Stimulated activated CD4-positive, alpha-beta T cell treated with anti-CD3 and anti-CD28 coated beads, Interleukin-4, amount 100 ng/mL, for 48 hours (primary cell): Measurements from ENCODE around the gene ARID5A.

Experiments used
- DNase-seq, 2 donors: peaks; one replicate each; pipeline ENCODE4 v3.0.0-alpha.2; 2020; ENCODE audit warnings: low read depth in 2 of 2

Gene ARID5A

DNA sequence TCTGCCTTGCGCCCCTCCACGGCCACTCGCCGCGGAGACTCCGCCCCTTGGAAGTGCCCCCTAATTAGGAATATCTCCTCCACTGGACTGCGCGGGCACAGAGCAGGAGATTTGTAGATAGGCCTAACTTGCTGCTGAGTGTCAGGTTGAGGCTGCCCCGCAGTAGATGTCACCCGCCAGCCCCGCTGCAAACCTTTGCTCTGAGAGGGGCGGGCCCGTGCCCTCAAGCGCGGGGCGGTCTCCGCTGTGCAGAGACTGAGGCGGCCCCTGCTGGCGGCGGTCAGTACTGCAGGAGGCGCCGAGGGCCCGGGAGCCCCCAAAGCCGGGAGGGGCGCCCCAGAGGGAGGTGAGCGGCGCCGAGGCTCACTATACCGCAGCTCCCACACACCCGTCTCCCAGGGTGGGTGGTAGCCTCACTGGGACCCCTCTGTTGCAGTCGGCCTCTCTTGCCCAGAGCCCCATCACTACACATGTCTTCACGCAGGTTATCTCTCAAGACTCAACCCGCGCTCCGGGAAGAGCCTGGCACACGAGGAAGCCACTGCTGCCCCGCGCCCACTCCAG is 28.5 kb upstream of the ARID5A start:
- DNase-seq, result peak; percentile 81 to 95

DNA sequence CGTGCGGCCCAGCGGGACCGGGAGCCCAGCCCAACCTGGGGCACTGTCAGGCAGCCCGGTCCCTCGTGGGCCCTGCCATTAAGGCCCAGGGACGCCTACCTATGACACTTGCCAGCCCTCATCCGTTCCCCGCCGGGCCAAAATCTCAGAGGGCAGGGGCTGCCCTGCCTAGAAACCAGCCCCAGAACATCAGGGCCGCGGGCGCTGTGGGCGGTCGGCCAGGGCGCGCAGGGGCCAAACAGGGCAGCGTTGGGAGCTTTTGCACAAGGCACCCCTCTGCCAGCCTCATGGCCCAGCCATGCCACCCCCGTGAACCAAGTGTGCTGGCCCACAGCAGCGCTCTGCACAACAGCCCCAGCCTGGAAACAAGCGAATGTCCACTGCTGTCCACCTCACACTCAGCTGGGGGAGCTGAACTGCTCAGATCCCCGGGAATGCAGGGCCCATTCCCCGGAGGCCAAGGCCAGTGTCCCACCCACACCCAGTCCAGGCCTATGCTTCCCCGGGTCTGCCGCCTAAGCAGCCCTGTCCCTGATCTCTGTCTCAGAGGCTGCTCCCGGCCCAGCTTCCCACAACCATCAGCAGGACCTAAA is 27.9 kb upstream of the ARID5A start:
- no peak for DNase-seq

DNA sequence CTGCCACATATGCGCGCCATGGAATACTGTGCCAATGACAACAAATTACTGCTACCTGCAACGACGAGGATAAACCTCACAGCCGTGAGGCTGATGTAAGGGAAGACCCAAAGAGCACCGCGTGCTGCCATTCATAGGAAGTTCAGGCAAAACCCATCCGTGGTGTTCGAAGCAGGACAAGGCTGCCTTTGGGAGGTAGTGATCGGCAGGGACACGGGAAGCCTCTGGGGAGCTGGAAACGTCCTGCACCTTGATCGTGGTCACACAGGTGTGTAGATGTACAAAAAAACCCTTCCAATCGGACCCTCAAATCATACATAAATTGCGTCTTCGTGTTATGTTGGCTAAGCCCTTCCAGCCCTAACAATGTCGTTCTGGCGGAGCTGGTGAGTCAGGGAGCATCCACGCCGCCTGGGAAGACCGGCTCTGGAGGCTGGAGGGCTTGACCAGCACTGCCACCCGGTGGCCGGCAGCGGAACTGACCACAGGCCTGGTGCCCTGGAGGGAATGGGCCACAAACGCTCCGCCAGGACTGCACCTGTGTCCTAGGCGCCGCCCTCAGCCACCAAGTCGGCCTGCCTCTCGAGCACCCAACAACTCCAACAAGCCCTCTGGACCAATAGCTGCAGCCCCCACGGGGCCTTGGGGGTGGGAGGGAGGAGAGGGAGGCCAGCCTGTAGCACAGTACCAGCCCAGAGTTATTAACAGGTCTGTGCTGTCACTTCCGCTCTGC is 27.3 kb upstream of the ARID5A start:
- peak; percentile 65 to 79 for DNase-seq

DNA sequence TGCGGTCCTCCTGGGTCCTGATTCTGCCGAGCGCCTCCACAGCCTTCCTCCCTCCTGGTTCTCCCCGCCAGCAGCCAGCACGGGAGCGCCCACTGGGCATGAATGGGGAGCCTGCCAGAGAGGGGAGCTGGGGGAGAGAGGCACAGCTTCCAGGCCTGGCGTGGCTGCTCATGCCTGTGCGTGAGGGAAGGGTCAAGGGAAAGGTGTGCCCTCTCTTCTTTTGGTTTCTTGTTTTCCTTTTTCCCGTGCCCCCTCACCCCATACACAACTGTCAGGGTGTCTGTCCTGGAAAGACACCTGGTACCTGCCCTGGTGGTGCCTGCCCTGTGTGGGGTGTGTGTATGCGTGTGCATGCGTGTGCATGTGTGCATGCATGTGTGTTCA is 26.7 kb upstream of the ARID5A start:
- no peak for DNase-seq

DNA sequence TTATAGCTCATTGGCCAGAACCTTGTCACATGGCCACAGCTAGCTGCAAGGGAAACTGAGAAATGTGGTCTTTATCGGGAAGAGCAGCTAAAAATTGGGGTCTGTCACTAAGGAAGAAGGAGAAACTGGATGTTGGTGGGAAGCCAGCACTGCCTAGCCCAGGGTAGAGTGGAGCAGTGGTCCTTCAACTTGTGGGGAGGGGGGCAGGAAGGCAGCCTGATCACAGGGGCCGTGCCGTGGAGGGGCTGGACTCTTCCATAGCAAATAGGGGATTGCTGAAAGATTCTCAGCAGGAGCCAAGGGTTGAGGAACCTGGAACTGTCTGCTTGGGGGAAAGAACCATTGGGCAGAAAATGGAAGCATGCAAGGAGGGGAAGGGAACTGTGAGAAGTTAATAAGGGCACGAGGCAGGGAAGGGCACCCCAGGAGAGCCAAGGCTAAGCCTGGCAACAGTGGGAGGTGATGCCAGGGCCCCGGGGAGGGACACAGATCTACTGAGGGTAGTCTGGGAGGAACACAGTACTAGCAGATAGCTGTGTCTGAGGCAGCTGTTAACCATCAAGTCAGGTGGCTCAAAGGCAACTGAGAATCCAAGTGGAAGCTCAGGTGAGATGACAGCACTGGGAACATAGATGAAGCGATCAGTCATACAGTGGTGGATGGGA is 25.5 kb upstream of the ARID5A start:
- no peak for DNase-seq

DNA sequence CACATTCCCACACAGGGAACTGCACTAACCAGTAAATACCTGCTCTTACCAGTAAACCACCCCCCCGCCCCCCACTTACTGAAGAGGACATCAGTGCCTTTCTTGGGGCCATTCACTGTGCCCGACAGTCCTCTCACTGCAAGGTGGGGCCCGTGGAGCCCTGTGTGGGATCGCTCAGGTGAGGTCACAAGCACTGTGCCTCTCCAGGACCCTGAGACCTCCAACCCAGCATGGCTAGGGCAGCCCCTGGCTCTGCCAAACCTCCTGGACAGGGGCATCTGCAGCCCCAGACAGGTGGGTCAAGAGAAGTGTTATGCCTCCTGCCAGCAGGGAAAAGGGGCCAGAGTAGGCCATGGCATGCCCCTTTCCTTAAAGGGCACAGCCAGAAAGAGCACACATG is 24.7 kb upstream of the ARID5A start:
- DNase-seq, result no peak

DNA sequence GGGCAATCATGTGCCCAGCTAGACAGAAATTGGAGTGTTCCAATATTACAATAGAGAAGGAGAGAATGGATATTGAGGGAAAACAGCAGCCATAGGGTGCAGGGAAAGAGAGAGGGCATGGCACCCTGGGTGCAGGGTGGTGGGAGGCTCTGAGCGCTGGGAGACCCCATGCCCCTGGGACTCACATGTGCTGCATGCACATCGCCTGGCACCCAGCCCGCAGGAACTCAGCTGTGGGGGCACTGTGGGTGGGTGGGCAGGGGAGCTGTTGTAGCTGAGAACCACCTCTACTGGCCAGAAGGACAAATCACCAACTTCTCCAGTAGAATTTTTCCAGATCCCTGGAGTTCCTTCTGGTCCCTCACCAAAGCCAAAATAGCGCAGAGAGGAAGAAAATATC is 24.2 kb upstream of the ARID5A start:
- no peak for DNase-seq

DNA sequence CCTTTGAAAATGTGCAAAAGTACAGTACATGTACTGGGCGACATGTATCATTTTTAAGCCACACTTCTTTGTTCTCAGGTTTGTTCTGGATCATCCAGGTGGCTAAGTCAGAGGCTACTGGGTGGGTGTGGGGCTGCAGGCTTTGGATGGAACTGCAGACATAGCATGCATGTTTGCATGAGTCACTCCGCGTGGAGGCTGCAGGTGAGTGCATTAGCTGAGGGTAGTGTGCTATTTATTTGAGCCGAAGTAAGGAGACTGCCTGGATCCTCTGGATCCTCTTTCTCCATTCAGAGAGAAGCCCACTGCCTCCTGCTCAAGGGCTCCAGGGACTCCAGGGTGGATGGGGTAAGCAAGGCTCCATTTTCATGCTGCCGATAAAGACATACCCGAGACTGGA is 22.0 kb upstream of the ARID5A start:
- no peak for DNase-seq

DNA sequence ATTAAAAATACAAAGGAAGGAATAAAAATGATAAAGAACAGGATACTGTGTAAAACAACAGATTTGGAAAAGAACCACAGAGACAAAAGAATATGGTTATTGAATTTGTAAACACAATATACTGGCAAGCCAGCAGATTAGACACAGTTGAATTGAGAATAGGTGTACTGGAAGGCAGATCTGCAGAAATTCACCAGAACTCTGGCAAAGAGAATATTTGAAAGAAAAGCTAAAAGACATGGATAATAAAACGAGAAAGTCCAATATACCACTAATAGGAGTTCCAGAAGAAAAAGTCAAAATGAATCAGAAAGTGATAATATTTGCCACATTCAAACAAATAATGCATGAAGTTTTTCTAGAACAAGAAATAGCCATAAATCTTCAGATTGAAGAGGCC is 19.5 kb upstream of the ARID5A start:
- no peak for DNase-seq

DNA sequence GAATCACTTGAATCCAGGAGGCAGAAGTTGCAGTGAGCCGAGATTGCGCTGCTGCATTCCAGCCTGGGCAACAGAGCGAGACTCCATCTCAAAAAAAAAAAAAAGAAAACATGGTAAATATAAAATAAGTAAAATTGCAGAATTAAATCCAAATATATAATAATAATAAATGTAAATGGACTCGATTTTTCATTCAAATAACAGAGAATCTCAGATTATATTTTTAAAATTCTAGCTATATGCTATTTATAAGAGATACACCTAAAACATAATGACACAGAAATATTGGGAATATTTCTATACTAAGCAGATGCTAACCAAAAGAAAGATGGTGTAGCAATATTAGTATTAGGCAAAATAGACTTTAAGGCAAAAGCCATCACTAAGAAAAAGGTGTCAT is 16.3 kb upstream of the ARID5A start:
- no peak for DNase-seq

DNA sequence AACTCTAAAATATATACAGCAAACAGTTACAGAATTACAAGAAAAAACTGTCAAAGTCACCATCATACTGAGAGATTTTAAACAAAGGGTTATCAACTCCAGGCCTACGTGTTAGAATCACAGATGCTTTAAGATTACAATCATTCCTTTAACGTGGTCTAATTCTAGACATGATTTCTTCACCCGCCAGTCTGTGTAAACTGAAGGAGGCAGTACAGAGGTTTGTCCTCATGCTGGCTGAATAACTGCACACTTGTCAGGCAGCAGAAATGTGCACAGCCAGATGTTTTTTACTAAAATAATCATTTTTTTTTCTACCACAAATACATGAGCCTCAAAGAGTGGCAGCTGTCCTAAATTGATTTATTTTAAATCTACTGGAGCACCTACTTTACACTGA is 15.9 kb upstream of the ARID5A start:
- no peak for DNase-seq

DNA sequence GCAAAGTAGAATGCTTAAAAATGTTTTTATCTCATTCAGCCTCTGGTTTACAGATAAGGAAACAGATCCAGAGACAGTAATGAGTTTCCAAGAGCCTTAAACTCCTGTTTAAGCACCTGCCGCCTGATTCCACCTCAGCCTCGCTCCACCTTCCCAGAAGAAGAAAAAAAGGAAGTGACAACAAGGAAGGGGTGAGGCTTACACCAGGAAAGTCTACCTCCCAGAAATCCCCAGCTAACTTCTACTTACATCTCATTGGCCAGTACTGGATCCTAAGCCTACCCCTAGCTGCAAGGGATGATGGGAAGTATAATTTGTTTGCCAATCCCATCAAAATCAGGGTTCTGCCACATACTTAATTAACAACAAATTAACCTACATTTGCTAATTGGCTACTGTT is 15.3 kb upstream of the ARID5A start:
- no peak for DNase-seq

DNA sequence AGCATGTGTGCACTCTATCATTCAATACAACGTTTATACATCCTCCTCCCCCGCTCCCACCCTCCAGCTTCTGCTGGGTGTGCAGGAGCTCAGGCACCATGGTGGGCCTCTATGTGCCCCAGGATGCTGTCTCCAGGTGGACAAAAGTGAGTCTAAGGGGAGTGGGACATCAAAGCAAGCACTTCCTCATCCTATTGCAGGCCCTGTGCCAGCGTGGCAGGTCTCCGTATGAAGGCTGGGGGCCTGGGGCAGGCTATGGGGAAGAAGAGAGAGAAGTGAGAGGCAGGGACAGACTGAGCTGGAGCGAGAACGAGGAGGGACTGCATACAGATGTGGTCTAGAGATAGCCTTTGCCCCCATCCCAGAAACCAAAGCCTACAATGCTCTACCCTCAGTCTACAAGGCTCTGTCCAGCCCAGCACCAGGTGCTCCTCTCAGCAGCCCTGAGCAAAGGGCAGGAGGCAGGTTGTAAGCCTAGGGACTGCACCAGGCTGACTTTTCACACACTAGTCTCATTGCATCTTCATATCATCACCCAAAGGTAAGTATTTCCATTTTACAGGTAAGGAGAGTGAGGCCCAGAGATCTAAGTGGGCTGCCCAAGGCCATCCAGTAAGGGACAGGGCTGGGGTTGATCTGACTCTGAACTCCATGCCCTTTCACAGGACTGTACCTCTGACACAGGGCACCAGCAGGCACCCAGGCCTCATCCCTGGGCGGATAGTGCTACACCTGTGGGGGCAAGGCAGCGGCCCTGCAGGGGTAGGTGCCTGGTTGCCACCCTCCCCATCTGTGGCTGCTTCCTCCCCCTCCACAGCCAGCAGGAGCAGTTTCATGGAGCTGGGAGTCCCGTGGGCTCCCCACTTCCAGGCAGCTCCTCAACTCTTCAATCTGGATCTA is 14.0 kb upstream of the ARID5A start:
- no peak for DNase-seq

DNA sequence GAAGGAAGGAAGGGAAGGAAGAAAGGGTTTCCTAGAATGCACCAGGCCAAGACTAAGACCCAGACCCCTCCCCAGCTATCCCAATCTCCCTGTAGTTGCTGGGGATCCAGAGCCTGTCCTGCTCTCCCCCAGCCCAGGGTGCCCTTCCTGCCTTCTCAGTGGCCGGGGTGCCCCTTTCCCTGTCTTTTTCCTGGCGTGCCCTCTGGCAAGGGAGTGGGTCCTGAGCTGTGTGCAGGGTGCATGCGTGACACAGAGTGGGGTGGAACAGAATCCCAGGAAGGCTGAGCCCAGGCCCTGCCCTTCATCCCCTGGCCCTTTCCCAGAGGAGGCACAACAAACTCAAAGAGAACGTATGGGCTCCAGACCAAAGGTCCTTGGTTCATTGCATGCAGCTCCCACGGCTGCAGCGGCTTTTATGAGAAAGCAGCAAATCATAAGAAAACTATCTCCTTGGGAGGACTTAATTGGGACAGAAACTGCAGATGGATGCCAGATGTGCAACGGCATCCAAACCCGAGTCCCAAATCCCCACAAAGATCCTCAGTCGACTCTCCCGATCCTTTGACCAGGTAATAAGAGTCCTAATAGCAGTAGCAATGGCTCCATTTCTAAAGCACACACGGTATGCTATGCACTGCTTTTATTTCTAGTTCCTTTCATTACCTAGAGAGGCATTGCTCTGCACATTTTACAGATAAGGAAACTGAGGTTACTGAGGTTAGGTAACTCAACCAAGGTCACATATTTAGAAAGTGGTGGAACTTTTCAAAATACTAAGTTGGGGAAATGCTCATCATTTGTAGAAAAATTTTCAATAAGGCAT is 12.7 kb upstream of the ARID5A start:
- no peak for DNase-seq

DNA sequence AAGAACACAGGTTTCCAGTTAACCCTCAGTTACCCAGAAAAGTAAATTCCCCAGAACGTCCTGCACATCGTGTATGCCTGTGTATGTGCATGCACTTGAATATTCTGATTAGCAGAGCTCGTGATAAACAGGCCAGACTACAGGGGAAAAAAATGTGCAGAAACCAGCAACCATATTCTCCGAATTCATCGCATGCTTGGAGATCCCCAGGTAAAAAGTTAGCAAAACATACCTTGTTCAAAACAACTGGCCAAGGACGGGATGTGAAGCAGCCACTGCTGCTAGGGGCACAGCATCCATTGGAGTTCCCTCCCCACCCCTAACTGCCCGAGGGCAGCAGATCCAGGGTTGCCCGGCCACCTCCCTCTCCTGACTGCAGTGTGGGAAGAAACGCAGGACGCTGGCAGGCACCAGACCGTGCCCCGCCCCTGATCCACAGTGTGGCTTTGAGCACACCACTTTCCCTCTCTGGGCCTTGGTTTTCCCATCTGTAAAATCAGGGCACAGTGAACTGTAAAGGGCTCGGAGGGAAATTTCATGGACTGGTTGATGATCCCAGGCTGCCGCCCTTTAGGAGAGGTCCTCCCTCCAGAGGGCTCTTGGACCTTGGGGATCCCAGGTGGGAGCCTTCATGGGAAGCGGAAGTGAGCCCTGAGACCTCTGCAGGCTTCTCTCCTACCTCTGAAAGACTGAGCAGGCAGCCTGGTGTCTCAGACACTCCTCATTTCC is 11.9 kb upstream of the ARID5A start:
- DNase-seq, result no peak

DNA sequence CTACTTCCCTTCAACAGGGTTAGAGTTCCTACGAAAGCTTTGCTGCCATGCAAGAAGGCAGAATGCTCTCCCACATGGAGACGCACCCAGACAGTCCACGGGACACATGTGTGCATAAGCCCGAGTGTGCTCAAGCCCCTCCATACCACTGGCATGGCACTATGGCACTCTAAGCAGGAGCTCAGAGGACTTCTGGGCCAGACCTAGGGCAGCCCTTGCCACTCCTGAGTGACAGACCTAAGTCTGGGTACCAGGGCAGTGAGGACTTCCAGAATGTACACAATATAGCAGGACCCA is 11.4 kb upstream of the ARID5A start:
- no peak for DNase-seq

DNA sequence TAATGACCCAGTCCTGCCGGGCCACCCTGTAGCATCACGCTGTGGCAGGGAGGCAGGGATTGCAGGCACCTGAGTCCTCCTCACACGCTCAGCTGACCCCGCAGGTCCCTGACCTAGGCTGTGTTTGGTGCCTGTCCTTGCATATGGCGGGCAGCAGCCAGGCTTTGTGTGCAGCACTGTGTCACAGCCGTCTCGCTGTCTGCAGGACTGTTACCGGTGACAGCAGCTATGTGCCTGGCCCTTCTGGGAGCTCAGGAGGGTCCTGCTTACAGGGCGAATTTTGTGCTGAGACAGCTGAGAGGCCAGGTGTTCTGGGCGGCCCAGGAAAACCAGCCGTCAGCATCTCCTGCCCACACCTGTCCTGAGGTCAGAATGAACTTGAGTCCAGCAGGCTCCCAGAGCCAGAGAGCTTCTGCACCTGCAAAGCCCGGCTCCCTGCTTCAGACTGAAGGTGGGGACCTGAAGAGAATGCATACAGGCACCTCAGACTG is 10.4 kb upstream of the ARID5A start:
- DNase-seq, result no peak

DNA sequence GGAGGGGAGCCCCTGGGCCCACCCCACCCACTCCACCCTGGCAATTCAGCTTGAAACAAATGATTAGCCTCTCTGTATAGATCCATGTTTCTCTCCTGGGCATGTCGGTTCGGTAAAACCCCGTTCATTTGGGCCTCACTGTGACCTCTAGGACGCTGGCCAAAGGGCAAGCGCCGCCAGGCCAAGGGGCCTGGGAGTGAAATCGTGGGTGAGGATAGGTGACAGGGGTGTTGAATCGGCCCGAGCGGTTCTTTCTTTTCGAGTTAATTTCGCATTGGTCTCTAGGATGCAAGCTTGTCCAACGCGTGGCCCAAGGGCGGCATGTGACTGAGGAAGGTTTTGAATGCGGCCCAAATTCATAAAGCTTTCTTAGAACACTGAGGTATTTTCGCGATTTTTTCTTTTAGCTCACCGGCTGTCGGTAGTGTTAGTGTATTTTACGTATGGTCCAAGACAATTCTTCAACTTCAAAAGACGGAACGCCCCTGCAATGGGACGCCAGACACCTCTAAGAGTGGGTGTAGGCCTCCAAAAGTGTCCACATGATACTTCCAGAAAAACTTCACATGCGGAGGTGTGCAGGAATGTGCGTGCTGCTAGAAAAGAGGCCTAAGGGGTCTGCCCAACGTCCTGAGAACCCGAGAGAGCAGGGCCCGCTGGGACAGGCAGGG is 9.8 kb upstream of the ARID5A start:
- DNase-seq, result no peak

DNA sequence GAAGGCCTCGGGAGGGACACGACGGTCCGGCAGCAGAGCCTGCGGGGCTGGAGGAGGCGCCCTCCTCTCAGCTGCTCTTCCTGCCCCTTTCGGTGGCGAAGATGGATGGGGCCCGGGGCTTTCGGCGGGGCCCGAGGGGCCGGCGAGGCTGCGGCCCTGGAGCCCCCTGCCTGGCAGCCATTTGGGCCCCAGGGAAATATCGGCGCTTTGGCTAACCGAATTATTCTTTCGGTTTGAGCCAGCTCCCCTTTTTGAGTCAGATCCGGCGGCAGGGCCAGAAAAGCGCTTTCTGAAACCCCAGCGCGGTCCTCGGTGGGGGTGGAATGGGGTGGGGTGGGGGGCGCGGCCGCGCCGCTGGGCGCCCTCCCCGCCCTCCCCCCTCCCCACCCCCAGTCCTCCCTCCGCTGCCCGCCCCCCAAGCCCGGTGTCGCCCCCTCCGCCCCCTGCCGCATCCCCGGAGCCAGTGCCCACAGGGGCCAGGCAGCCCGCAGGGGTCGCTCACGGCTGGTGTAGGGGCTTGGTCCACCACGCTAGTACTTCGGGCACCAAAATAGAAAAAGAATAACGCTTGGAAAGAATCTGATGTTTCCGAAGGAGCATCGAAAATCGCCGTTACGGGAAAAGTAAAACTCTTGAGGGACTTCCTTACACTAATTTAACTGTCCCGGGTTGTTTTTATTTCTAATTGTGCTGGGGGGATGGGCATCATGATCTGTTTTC is 9.1 kb upstream of the ARID5A start:
- peak; percentile 61 to 77 for DNase-seq
